ENCODE data around the gene GRPR.

Gene GRPR

DNA sequence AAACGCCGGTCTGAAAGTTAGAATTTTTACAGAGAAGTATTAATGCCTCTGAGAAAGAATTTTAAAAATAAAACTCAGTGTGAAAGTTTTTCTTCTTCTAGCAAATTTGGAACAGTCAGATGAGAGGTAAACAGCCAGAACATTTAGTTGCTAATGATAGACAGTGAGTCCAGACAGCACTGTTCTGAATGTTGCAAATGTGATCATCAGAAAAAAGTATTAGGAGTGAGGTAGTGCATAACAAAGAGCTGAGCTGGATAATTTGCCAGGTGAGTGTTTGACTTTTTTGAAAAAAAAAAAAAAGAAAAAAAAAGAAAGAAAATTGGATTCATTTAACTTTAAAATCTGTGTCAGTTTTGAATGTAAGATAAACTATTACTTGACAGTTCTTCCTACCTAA lies 42.0 kb upstream of the GRPR start:
- Histone ChIP-seq H3K4me1 (ENCODE audit: control insufficient read depth, insufficient read depth, low read depth, low read length) (no peaks in the 10 kb centered on the region), H3K4me3 (ENCODE audit: insufficient read depth in 1 of 2, low read depth in 1 of 2, low read length in 2 of 2) (no peak overlapping the region), H3K9ac (ENCODE audit: low read length) (no peak overlapping the region), H4K8ac (ENCODE audit: low read length) (no peak overlapping the region), H3K4me2 (ENCODE audit: low read length, poor library complexity, severe bottlenecking) (no peak overlapping the region), H3K79me1 (replicated peaks; ENCODE audit: low read length, poor library complexity, severe bottlenecking) (no peaks in the 10 kb centered on the region), H2BK5ac (ENCODE audit: low read depth, low read length, poor library complexity, severe bottlenecking) (no peak overlapping the region), H2BK15ac (ENCODE audit: low read depth, poor library complexity, severe bottlenecking) (no peak overlapping the region), H3K14ac (ENCODE audit: low read length in 2 of 2) (no peak overlapping the region), H3K36me3 (ENCODE audit: control insufficient read depth in 1 of 2, insufficient read depth in 2 of 2, low read depth in 1 of 2, low read length in 2 of 2) (no peaks in the 10 kb centered on the region), H2BK120ac (ENCODE audit: low read depth, low read length) (no peak overlapping the region), H3K23ac (ENCODE audit: low read length in 2 of 2) (no peak overlapping the region), H3K9me3 (ENCODE audit: control insufficient read depth, low read length) (no peaks in the 10 kb centered on the region), H4K91ac (ENCODE audit: low read length) (no peak overlapping the region), H2BK12ac (ENCODE audit: low read length in 2 of 2) (no peak overlapping the region), H3K27me3 (ENCODE audit: control insufficient read depth in 1 of 2, insufficient read depth in 1 of 2, low read length in 2 of 2) (peaks cover 0 to 21% of the 10 kb centered on the region in 2 experiments), H3K4ac (ENCODE audit: low read depth in 1 of 2, low read length in 2 of 2) (no peak overlapping the region), H2AFZ (ENCODE audit: low read depth, low read length) (no peak overlapping the region), H2AK5ac (ENCODE audit: low read length, severe bottlenecking) (no peak overlapping the region), H3K18ac (ENCODE audit: low read depth in 1 of 2, low read length in 2 of 2) (no peak overlapping the region), H3K27ac (ENCODE audit: low read length, poor library complexity, severe bottlenecking) (no peak overlapping the region)
- 95% methylated on average over 2 of the region's 2 CpGs for WGBS
- DNase-seq, result no peak

DNA sequence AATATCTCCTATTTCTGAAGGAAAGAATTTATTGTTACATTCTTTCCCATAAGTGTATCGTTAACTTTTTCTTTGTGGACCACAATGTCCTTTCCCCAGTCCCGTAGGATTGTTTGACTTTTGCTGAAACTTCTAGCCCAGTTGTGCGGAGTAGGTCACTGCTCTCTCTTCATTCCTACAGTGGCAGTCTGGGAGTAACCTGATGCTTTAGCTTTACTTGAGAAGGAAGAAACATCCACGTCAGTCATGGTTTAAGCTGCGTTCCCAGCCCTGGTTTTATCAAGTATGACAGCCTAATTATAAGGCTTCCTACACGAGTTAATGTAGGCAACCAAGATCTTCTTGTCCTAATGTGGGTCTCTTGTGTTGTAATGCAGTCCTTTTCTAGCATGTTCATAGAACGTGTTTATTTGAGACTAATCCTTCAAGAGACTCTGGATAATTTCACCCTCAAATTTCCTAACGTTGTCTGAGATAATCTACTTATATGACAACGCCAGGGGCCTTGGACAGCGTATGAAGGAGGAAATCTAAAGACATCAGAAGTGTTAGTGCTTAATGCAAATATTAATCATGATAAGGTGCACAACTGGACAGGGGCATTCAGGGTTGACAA lies 40.8 kb upstream of the GRPR start:
- Histone ChIP-seq H4K91ac (ENCODE audit: low read length) (no peak overlapping the region), H2BK5ac (ENCODE audit: low read depth, low read length, poor library complexity, severe bottlenecking) (no peak overlapping the region), H3K27ac (ENCODE audit: low read length, poor library complexity, severe bottlenecking) (no peak overlapping the region), H2AFZ (ENCODE audit: low read depth, low read length) (no peak overlapping the region), H2BK120ac (ENCODE audit: low read depth, low read length) (no peak overlapping the region), H3K4me1 (ENCODE audit: control insufficient read depth, insufficient read depth, low read depth, low read length) (no peaks in the 10 kb centered on the region), H3K4me3 (ENCODE audit: insufficient read depth in 1 of 2, low read depth in 1 of 2, low read length in 2 of 2) (no peak overlapping the region), H3K14ac (ENCODE audit: low read length in 2 of 2) (no peak overlapping the region), H3K4me2 (ENCODE audit: low read length, poor library complexity, severe bottlenecking) (no peak overlapping the region), H3K36me3 (ENCODE audit: control insufficient read depth in 1 of 2, insufficient read depth in 2 of 2, low read depth in 1 of 2, low read length in 2 of 2) (no peaks in the 10 kb centered on the region), H3K18ac (ENCODE audit: low read depth in 1 of 2, low read length in 2 of 2) (no peak overlapping the region), H3K27me3 (ENCODE audit: control insufficient read depth in 1 of 2, insufficient read depth in 1 of 2, low read length in 2 of 2) (peaks cover 0 to 21% of the 10 kb centered on the region in 2 experiments), H2AK5ac (ENCODE audit: low read length, severe bottlenecking) (no peak overlapping the region), H3K23ac (ENCODE audit: low read length in 2 of 2) (no peak overlapping the region), H3K9ac (ENCODE audit: low read length) (no peak overlapping the region), H2BK12ac (ENCODE audit: low read length in 2 of 2) (no peak overlapping the region), H2BK15ac (ENCODE audit: low read depth, poor library complexity, severe bottlenecking) (no peak overlapping the region), H3K79me1 (replicated peaks; ENCODE audit: low read length, poor library complexity, severe bottlenecking) (no peaks in the 10 kb centered on the region), H4K8ac (ENCODE audit: low read length) (no peak overlapping the region), H3K4ac (ENCODE audit: low read depth in 1 of 2, low read length in 2 of 2) (no peak overlapping the region), H3K9me3 (ENCODE audit: control insufficient read depth, low read length) (no peaks in the 10 kb centered on the region)
- peak; percentile 17 for DNase-seq
- WGBS, result 75% methylated on average over 8 of the region's 10 CpGs

DNA sequence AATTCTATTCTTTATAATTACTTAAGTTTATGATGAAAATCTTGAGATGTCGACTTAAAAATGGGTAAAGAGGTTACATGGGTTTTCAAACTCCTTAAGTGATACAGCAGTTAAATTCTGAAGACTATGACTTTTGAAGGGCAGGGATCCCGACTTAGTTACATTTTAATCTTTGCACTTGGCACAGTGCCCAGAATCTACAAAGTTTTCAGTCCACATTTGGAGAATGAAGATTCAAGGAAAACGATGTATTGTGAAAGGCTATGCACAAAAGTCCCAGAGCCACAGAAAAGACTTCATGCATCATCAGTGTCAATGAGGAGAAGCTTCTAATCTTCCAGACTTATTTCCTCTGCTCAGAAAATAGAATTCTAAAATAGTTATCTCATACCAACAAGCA lies 36.3 kb upstream of the GRPR start:
- H3K4ac ChIP-seq (ENCODE audit: low read depth in 1 of 2, low read length in 2 of 2), result no peak overlapping the region
- no peak overlapping the region for H2BK5ac ChIP-seq (ENCODE audit: low read depth, low read length, poor library complexity, severe bottlenecking)
- no peaks in the 10 kb centered on the region for H3K36me3 ChIP-seq (ENCODE audit: control insufficient read depth in 1 of 2, insufficient read depth in 2 of 2, low read depth in 1 of 2, low read length in 2 of 2)
- H3K4me3 ChIP-seq (ENCODE audit: insufficient read depth in 1 of 2, low read depth in 1 of 2, low read length in 2 of 2), result no peak overlapping the region
- WGBS, result 69% methylated on average over 2 of the region's 3 CpGs
- H3K27ac ChIP-seq (ENCODE audit: low read length, poor library complexity, severe bottlenecking), result no peak overlapping the region
- H3K9me3 ChIP-seq (ENCODE audit: control insufficient read depth, low read length), result no peaks in the 10 kb centered on the region
- no peak overlapping the region for H2BK12ac ChIP-seq (ENCODE audit: low read length in 2 of 2)
- no peak overlapping the region for H2BK15ac ChIP-seq (ENCODE audit: low read depth, poor library complexity, severe bottlenecking)
- H2AK5ac ChIP-seq (ENCODE audit: low read length, severe bottlenecking), result no peak overlapping the region
- H3K23ac ChIP-seq (ENCODE audit: low read length in 2 of 2), result no peak overlapping the region
- peaks cover 0 to 19% of the 10 kb centered on the region in 2 experiments for H3K27me3 ChIP-seq (ENCODE audit: control insufficient read depth in 1 of 2, insufficient read depth in 1 of 2, low read length in 2 of 2)
- no peaks in the 10 kb centered on the region for H3K4me1 ChIP-seq (ENCODE audit: control insufficient read depth, insufficient read depth, low read depth, low read length)
- H2BK120ac ChIP-seq (ENCODE audit: low read depth, low read length), result no peak overlapping the region
- H3K18ac ChIP-seq (ENCODE audit: low read depth in 1 of 2, low read length in 2 of 2), result no peak overlapping the region
- H2AFZ ChIP-seq (ENCODE audit: low read depth, low read length), result no peak overlapping the region
- no peak overlapping the region for H4K8ac ChIP-seq (ENCODE audit: low read length)
- H3K9ac ChIP-seq (ENCODE audit: low read length), result no peak overlapping the region
- H4K91ac ChIP-seq (ENCODE audit: low read length), result no peak overlapping the region
- H3K79me1 ChIP-seq (replicated peaks; ENCODE audit: low read length, poor library complexity, severe bottlenecking), result no peaks in the 10 kb centered on the region
- no peak for DNase-seq
- H3K4me2 ChIP-seq (ENCODE audit: low read length, poor library complexity, severe bottlenecking), result no peak overlapping the region
- no peak overlapping the region for H3K14ac ChIP-seq (ENCODE audit: low read length in 2 of 2)

DNA sequence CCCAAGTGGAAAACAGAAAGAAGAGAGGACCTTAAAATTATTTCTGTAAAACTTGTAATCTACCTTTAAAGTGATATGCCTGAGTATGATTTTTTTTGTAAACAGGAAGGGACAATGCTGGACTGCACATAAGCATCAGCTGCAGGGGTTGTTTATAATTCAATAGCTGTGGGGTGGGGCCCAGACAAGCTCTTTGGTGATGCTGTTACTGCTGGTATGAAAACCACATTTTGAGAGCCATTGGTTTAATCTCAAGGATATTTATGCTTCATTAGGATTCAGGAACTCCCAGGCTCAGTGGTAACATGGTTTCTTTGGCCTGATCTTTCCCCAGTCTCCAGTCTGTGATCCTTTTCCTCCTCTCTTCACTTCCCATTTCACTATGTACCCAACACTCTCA lies 34.3 kb upstream of the GRPR start:
- no peak overlapping the region for H3K27ac ChIP-seq (ENCODE audit: low read length, poor library complexity, severe bottlenecking)
- H3K4me3 ChIP-seq (ENCODE audit: insufficient read depth in 1 of 2, low read depth in 1 of 2, low read length in 2 of 2), result no peak overlapping the region
- no peak overlapping the region for H3K4ac ChIP-seq (ENCODE audit: low read depth in 1 of 2, low read length in 2 of 2)
- H2BK12ac ChIP-seq (ENCODE audit: low read length in 2 of 2), result no peak overlapping the region
- H3K9me3 ChIP-seq (ENCODE audit: control insufficient read depth, low read length), result no peaks in the 10 kb centered on the region
- no peaks in the 10 kb centered on the region for H3K79me1 ChIP-seq (replicated peaks; ENCODE audit: low read length, poor library complexity, severe bottlenecking)
- H3K4me2 ChIP-seq (ENCODE audit: low read length, poor library complexity, severe bottlenecking), result no peak overlapping the region
- H3K23ac ChIP-seq (ENCODE audit: low read length in 2 of 2), result no peak overlapping the region
- H4K91ac ChIP-seq (ENCODE audit: low read length), result no peak overlapping the region
- H3K9ac ChIP-seq (ENCODE audit: low read length), result no peak overlapping the region
- H3K36me3 ChIP-seq (ENCODE audit: control insufficient read depth in 1 of 2, insufficient read depth in 2 of 2, low read depth in 1 of 2, low read length in 2 of 2), result no peaks in the 10 kb centered on the region
- H2BK15ac ChIP-seq (ENCODE audit: low read depth, poor library complexity, severe bottlenecking), result no peak overlapping the region
- no peak overlapping the region for H2AFZ ChIP-seq (ENCODE audit: low read depth, low read length)
- no peak overlapping the region for H2AK5ac ChIP-seq (ENCODE audit: low read length, severe bottlenecking)
- no peak overlapping the region for H3K14ac ChIP-seq (ENCODE audit: low read length in 2 of 2)
- H3K27me3 ChIP-seq (ENCODE audit: control insufficient read depth in 1 of 2, insufficient read depth in 1 of 2, low read length in 2 of 2), result peaks cover 0 to 24% of the 10 kb centered on the region in 2 experiments
- DNase-seq, result peak; percentile 3
- H2BK120ac ChIP-seq (ENCODE audit: low read depth, low read length), result no peak overlapping the region
- H2BK5ac ChIP-seq (ENCODE audit: low read depth, low read length, poor library complexity, severe bottlenecking), result no peak overlapping the region
- H4K8ac ChIP-seq (ENCODE audit: low read length), result no peak overlapping the region
- no peaks in the 10 kb centered on the region for H3K4me1 ChIP-seq (ENCODE audit: control insufficient read depth, insufficient read depth, low read depth, low read length)
- no peak overlapping the region for H3K18ac ChIP-seq (ENCODE audit: low read depth in 1 of 2, low read length in 2 of 2)
